ENCODE data around the gene GRIA1. TPM values are rescaled to one million over a fixed set of nuclear protein-coding genes. Genes with fewer than 3 reads are reported as not detected.
A peak's percentile ranks its signal among the peaks of the same experiment; 100 is the strongest.

Gene GRIA1
- total RNA-seq, 1 experiment from 2014 or later: 0.28 TPM

- no peak for DNase-seq
- H3K27me3 ChIP-seq (ENCODE audit: control insufficient read depth, insufficient read depth, low read length): no peaks in the 10 kb centered on the region
- H3K36me3 ChIP-seq (replicated peaks; ENCODE audit: control insufficient read depth, insufficient read depth, low read length): no peaks in the 10 kb centered on the region
- H3K4me3 ChIP-seq (ENCODE audit: insufficient read depth, low read depth, low read length): no peak overlapping the region
Measured at GRCh38 chr5:153625826-153626354, 135.4 kb downstream of the GRIA1 start.

- Histone ChIP-seq H3K36me3 (replicated peaks; ENCODE audit: control insufficient read depth, insufficient read depth, low read length) (no peaks in the 10 kb centered on the region), H3K4me3 (ENCODE audit: insufficient read depth, low read depth, low read length) (no peak overlapping the region)
- DNase-seq: no peak
Measured at GRCh38 chr5:153626836-153627235, 136.4 kb downstream of the GRIA1 start.

GRCh38 chr5:153629027-153629895 lies 138.8 kb downstream of the GRIA1 start:
- DNase-seq: peak; percentile 27
- Histone ChIP-seq H3K27me3 (ENCODE audit: control insufficient read depth, insufficient read depth, low read length) (no peaks in the 10 kb centered on the region), H3K4me3 (ENCODE audit: insufficient read depth, low read depth, low read length) (no peak overlapping the region), H3K36me3 (replicated peaks; ENCODE audit: control insufficient read depth, insufficient read depth, low read length) (no peaks in the 10 kb centered on the region)

More at GRCh38 chr5:153626836-153627235, 136.4 kb downstream of the GRIA1 start:
- H3K27me3 ChIP-seq (ENCODE audit: control insufficient read depth, insufficient read depth, low read length): no peaks in the 10 kb centered on the region

GRCh38 chr5:153630546-153630945 lies 140.1 kb downstream of the GRIA1 start:
- H3K36me3 ChIP-seq (replicated peaks; ENCODE audit: control insufficient read depth, insufficient read depth, low read length): no peaks in the 10 kb centered on the region
- DNase-seq: no peak
- H3K27me3 ChIP-seq (ENCODE audit: control insufficient read depth, insufficient read depth, low read length): no peaks in the 10 kb centered on the region
- no peak overlapping the region for H3K4me3 ChIP-seq (ENCODE audit: insufficient read depth, low read depth, low read length)

GRCh38 chr5:153632748-153633290 lies 142.3 kb downstream of the GRIA1 start:
- Histone ChIP-seq H3K27me3 (ENCODE audit: control insufficient read depth, insufficient read depth, low read length) (no peaks in the 10 kb centered on the region), H3K36me3 (replicated peaks; ENCODE audit: control insufficient read depth, insufficient read depth, low read length) (no peaks in the 10 kb centered on the region), H3K4me3 (ENCODE audit: insufficient read depth, low read depth, low read length) (no peak overlapping the region)
- no peak for DNase-seq

- H3K4me3 ChIP-seq (ENCODE audit: insufficient read depth, low read depth, low read length): no peak overlapping the region
- no peaks in the 10 kb centered on the region for H3K36me3 ChIP-seq (replicated peaks; ENCODE audit: control insufficient read depth, insufficient read depth, low read length)
Measured at GRCh38 chr5:153636670-153637451, 146.4 kb downstream of the GRIA1 start.

GRCh38 chr5:153640293-153640692 lies 149.8 kb downstream of the GRIA1 start:
- Histone ChIP-seq H3K27me3 (ENCODE audit: control insufficient read depth, insufficient read depth, low read length) (no peaks in the 10 kb centered on the region), H3K4me3 (ENCODE audit: insufficient read depth, low read depth, low read length) (no peak overlapping the region), H3K36me3 (replicated peaks; ENCODE audit: control insufficient read depth, insufficient read depth, low read length) (no peaks in the 10 kb centered on the region)
- no peak for DNase-seq

More at GRCh38 chr5:153636670-153637451, 146.4 kb downstream of the GRIA1 start:
- no peak for DNase-seq
- no peaks in the 10 kb centered on the region for H3K27me3 ChIP-seq (ENCODE audit: control insufficient read depth, insufficient read depth, low read length)

- no peak for DNase-seq
- no peaks in the 10 kb centered on the region for H3K36me3 ChIP-seq (replicated peaks; ENCODE audit: control insufficient read depth, insufficient read depth, low read length)
- no peak overlapping the region for H3K4me3 ChIP-seq (ENCODE audit: insufficient read depth, low read depth, low read length)
- H3K27me3 ChIP-seq (ENCODE audit: control insufficient read depth, insufficient read depth, low read length): no peaks in the 10 kb centered on the region
Measured at GRCh38 chr5:153641183-153641688, 150.8 kb downstream of the GRIA1 start.

- Histone ChIP-seq H3K27me3 (ENCODE audit: control insufficient read depth, insufficient read depth, low read length) (no peaks in the 10 kb centered on the region), H3K4me3 (ENCODE audit: insufficient read depth, low read depth, low read length) (no peak overlapping the region), H3K36me3 (replicated peaks; ENCODE audit: control insufficient read depth, insufficient read depth, low read length) (no peaks in the 10 kb centered on the region)
- DNase-seq: no peak
Measured at GRCh38 chr5:153654504-153655200, 164.2 kb downstream of the GRIA1 start.

- Histone ChIP-seq H3K4me3 (ENCODE audit: insufficient read depth, low read depth, low read length) (no peak overlapping the region), H3K36me3 (replicated peaks; ENCODE audit: control insufficient read depth, insufficient read depth, low read length) (no peaks in the 10 kb centered on the region), H3K27me3 (ENCODE audit: control insufficient read depth, insufficient read depth, low read length) (no peaks in the 10 kb centered on the region)
- no peak for DNase-seq
Measured at GRCh38 chr5:153655201-153655510, 164.7 kb downstream of the GRIA1 start.

GRCh38 chr5:153658149-153658548 lies 167.7 kb downstream of the GRIA1 start:
- no peak for DNase-seq
- Histone ChIP-seq H3K36me3 (replicated peaks; ENCODE audit: control insufficient read depth, insufficient read depth, low read length) (no peaks in the 10 kb centered on the region), H3K27me3 (ENCODE audit: control insufficient read depth, insufficient read depth, low read length) (no peaks in the 10 kb centered on the region), H3K4me3 (ENCODE audit: insufficient read depth, low read depth, low read length) (no peak overlapping the region)

- Histone ChIP-seq H3K36me3 (replicated peaks; ENCODE audit: control insufficient read depth, insufficient read depth, low read length) (no peaks in the 10 kb centered on the region), H3K27me3 (ENCODE audit: control insufficient read depth, insufficient read depth, low read length) (no peaks in the 10 kb centered on the region), H3K4me3 (ENCODE audit: insufficient read depth, low read depth, low read length) (no peak overlapping the region)
- no peak for DNase-seq
Measured at GRCh38 chr5:153658606-153659005, 168.1 kb downstream of the GRIA1 start.

GRCh38 chr5:153659039-153659736 lies 168.7 kb downstream of the GRIA1 start:
- H3K4me3 ChIP-seq (ENCODE audit: insufficient read depth, low read depth, low read length): no peak overlapping the region
- H3K36me3 ChIP-seq (replicated peaks; ENCODE audit: control insufficient read depth, insufficient read depth, low read length): no peaks in the 10 kb centered on the region
- no peak for DNase-seq
- H3K27me3 ChIP-seq (ENCODE audit: control insufficient read depth, insufficient read depth, low read length): no peaks in the 10 kb centered on the region
